Measurements from ENCODE around the gene ENDOU.

The ENDOU gene

DNA sequence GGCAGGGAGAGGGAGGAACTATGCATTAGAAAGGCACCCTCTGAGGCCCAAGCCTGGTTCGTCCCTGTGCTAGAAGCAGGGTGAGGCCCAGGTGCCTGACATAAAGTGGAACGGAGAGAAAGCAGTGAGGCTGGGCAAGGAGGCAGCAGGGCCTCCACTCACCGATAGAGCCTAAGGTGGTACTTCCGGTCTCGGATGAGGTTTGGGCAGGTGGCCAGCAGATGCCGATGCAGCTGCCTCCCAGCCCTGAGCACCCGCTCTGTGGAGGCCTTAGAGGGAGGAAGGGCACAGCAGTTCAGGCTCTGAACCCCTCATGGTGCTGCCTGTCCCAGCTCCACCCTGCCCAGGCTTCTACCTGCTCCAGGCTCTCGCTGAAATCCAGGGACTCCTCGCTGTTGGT, 26.3 kb upstream of the ENDOU start:
- DNase-seq (ENCODE audit: insufficient read length, low spot score), result no peak
- no peak for TF ChIP-seq POLR2A (IDR thresholded peaks at IDR 0.05; ENCODE audit: low read depth, low read length)
- TF ChIP-seq SPI1 (IDR thresholded peaks at IDR 0.05; ENCODE audit: low read depth, low read length), result no peak
- no peak for TF ChIP-seq POLR2AphosphoS5 (IDR thresholded peaks at IDR 0.05; ENCODE audit: low read depth, low read length)
- TF ChIP-seq PAX5 (IDR thresholded peaks at IDR 0.05; ENCODE audit: insufficient read depth, low read length, severe bottlenecking), result no peak
- TF ChIP-seq POU2F2 (IDR thresholded peaks at IDR 0.05; ENCODE audit: low read depth, low read length), result no peak
- TF ChIP-seq TAF1 (IDR thresholded peaks at IDR 0.05; ENCODE audit: low read depth, low read length), result no peak
- FAIRE-seq, result no peak

DNA sequence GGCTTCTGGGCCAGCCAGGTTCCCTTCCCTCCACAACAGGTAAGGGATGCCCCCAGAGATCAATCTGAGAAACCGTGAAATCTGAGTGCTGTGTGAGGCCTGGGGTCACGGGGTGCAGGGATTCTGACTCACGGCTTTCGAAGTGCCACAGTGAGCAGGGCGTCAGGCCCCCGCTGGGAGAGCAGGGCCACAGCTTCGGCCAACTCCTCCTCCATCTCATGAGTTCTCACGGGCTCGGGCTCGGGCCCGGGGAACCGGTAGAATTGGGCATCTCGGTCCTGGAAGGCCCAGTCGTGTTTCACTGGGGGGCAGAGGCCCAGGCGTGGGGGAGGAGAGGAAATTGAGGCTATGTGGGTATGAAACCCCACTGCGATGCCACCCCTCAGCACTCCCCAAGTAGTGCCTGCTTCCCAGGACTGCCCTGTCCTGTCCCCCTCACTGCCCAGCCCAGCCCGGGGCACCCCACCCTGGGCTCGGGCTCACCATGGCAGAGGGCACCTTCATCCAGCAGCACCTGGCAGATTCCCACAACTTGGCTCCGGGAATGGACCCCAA, 25.7 kb upstream of the ENDOU start:
- FAIRE-seq, result no peak
- no peak for DNase-seq (ENCODE audit: insufficient read length, low spot score)
- TF ChIP-seq PAX5 (IDR thresholded peaks at IDR 0.05; ENCODE audit: insufficient read depth, low read length, severe bottlenecking), result no peak
- TF ChIP-seq POLR2AphosphoS5 (IDR thresholded peaks at IDR 0.05; ENCODE audit: low read depth, low read length), result no peak
- no peak for TF ChIP-seq POLR2A (IDR thresholded peaks at IDR 0.05; ENCODE audit: low read depth, low read length)
- TF ChIP-seq TAF1 (IDR thresholded peaks at IDR 0.05; ENCODE audit: low read depth, low read length), result no peak
- no peak for TF ChIP-seq SPI1 (IDR thresholded peaks at IDR 0.05; ENCODE audit: low read depth, low read length)
- TF ChIP-seq POU2F2 (IDR thresholded peaks at IDR 0.05; ENCODE audit: low read depth, low read length), result no peak

DNA sequence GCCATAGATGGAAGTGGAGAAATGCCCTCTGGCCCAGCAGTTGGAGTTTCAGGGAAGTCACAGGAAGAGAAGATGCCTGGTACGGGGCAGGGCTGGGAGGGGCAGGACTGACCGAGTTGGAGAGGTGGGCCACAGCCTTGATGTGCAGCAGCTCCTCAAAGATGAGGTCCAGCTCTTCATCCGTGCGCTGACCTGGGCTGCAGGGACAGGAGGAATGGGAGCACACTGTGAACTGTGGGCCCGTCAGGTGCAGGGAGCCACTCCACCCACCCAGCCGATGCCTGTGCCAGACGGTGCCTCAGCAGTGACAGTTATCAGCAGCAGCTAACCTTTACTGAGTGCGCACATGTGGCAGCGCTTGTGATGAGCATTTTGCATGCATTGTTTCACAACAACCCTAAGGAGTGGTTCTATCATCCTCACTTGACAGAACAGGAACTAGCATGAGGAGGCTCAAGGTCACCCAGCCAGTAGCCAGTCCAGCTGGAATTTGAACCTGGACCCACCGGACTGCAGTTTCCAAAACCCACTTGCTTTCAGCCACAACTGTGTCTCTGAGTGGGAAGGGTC, 25.0 kb upstream of the ENDOU start:
- TF ChIP-seq PAX5 (IDR thresholded peaks at IDR 0.05; ENCODE audit: insufficient read depth, low read length, severe bottlenecking) (no peak), POU2F2 (IDR thresholded peaks at IDR 0.05; ENCODE audit: low read depth, low read length) (no peak), POLR2AphosphoS5 (IDR thresholded peaks at IDR 0.05; ENCODE audit: low read depth, low read length) (no peak), TAF1 (IDR thresholded peaks at IDR 0.05; ENCODE audit: low read depth, low read length) (no peak), POLR2A (IDR thresholded peaks at IDR 0.05; ENCODE audit: low read depth, low read length) (no peak), SPI1 (IDR thresholded peaks at IDR 0.05; ENCODE audit: low read depth, low read length) (no peak)
- DNase-seq (ENCODE audit: insufficient read length, low spot score), result no peak
- FAIRE-seq, result no peak

DNA sequence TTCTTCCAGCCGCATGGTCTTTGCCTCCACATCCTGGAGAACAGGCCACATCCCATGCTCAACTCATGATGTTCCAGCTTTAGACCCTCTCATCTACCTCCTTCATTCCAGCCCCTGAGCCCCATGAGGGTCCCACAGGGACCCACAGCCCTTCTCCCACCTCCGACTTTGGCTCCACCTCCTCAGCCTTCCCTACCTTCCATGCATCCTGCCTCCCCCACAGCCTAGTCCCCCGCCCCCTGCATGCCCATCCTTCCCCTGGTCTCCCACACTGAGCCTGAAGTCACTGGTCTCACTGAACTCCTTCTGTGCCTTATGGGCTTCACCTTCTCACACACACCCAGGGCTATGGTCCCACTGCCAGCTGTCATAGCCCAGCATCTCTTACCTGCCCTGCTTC, 23.6 kb upstream of the ENDOU start:
- DNase-seq (ENCODE audit: insufficient read length, low spot score) (no peak), FAIRE-seq (no peak)
- TF ChIP-seq TAF1 (IDR thresholded peaks at IDR 0.05; ENCODE audit: low read depth, low read length) (no peak), SPI1 (IDR thresholded peaks at IDR 0.05; ENCODE audit: low read depth, low read length) (no peak), POU2F2 (IDR thresholded peaks at IDR 0.05; ENCODE audit: low read depth, low read length) (no peak), PAX5 (IDR thresholded peaks at IDR 0.05; ENCODE audit: insufficient read depth, low read length, severe bottlenecking) (no peak), POLR2AphosphoS5 (IDR thresholded peaks at IDR 0.05; ENCODE audit: low read depth, low read length) (no peak), POLR2A (IDR thresholded peaks at IDR 0.05; ENCODE audit: low read depth, low read length) (no peak)

DNA sequence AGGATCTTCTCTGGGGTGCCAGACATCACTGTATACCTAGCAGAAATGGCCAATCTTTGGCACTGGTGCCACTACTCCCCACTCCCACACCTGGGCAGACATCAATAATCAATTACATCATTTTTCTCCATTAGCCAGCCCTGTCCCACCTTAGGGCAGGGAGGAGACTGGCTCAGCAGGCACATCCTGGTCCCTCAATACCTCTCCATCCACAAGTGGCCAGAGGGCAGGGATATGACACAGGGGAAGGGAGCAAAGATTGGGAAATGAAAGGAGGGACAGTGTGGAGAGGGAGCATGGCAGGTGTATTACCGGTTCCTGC, 23.2 kb upstream of the ENDOU start:
- no peak for FAIRE-seq
- no peak for DNase-seq (ENCODE audit: insufficient read length, low spot score)
- TF ChIP-seq POLR2A (IDR thresholded peaks at IDR 0.05; ENCODE audit: low read depth, low read length) (no peak), SPI1 (IDR thresholded peaks at IDR 0.05; ENCODE audit: low read depth, low read length) (no peak), PAX5 (IDR thresholded peaks at IDR 0.05; ENCODE audit: insufficient read depth, low read length, severe bottlenecking) (no peak), TAF1 (IDR thresholded peaks at IDR 0.05; ENCODE audit: low read depth, low read length) (no peak), POU2F2 (IDR thresholded peaks at IDR 0.05; ENCODE audit: low read depth, low read length) (no peak), POLR2AphosphoS5 (IDR thresholded peaks at IDR 0.05; ENCODE audit: low read depth, low read length) (no peak)

DNA sequence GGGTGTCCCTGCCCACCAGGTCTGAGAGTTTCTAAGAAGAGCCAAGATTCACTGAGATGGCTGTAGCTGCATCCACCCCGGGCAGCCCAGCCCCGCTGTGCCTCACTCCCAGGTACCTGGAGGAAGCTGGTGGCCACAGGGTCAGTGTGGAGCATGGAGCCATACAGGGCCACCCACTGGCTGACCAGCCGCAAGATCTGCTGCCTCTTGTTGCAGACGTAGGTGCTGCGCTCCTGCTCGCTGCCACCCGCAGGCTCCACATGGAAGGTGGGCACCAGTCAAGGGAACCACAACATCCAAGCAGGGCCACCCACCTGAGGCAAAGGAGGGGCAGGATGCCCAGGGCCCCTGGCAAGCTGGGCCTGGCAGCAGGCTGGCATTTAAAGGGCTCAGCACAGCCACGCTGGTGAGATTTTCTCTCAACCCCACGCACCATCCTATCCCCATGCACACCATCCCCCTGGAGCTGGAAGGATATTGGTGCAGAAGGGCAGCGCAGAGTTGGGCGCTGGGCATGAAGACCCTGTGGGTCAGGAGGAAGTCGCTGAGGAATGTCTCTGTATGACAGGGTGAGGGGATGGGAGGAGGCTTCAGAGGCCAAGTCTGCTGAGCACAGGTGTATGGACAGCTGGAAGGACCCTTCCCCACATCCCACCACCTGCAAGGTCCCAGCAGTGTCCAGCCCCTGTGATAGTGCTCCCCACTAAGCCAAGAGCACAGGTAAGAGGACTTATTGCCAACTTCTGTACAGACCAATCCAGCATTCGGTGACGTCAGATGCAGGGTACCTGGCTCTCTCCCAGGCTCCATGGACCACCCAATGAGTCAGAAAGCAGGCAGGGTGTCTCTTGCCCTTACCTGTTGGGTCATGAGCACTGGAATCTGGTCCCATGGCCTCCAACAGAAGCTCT, 22.6 kb upstream of the ENDOU start:
- DNase-seq (ENCODE audit: insufficient read length, low spot score), result no peak
- no peak for FAIRE-seq
- no peak for TF ChIP-seq POLR2A (IDR thresholded peaks at IDR 0.05; ENCODE audit: low read depth, low read length)

DNA sequence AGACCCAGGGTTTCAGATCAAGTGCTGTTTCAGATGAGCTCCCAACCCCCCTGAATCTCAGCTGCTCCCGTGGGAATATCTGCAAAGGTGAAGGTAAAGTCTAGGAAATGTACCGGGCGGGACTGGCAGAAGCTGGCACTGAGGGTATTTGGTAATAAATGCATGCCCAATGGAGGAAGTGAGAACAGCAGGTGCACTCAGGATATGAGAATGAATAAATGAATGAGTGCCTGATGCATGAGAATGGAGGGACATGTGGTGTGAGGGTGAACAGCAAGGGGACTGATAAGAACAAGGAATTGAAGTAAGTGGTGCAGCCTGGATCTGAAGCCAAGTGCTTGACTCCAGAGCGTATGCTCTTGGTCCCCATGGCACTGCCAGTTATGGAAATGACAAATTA, 21.8 kb upstream of the ENDOU start:
- peak; percentile 81 for FAIRE-seq
- no peak for DNase-seq (ENCODE audit: insufficient read length, low spot score)
- no peak for TF ChIP-seq TAF1 (IDR thresholded peaks at IDR 0.05; ENCODE audit: low read depth, low read length)
- peak; percentile 77 for TF ChIP-seq SPI1 (IDR thresholded peaks at IDR 0.05; ENCODE audit: low read depth, low read length)

DNA sequence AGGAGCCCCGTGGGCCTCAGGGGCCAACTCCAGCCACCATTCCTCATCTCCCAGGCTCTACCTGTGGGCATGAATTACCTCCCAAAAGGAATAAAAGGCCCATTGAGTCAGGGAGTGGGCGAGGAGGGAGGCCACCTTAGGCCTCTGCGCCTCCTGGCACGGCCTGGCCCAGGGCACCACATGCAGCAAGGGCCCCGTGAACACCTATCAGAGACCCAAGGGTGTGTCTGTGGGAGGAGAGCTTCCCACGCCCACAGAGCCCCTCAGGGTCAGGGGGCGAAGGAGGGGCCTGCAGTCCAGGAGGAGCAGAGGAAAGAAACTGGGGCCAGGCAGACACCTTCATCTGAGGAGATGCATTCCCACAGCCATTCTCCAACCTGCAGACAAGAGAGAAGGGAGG, 21.2 kb upstream of the ENDOU start:
- FAIRE-seq (no peak), DNase-seq (ENCODE audit: insufficient read length, low spot score) (no peak)
- no peak for TF ChIP-seq POU2F2 (IDR thresholded peaks at IDR 0.05; ENCODE audit: low read depth, low read length)
- no peak for TF ChIP-seq SPI1 (IDR thresholded peaks at IDR 0.05; ENCODE audit: low read depth, low read length)
- TF ChIP-seq POLR2AphosphoS5 (IDR thresholded peaks at IDR 0.05; ENCODE audit: low read depth, low read length), result no peak
- TF ChIP-seq TAF1 (IDR thresholded peaks at IDR 0.05; ENCODE audit: low read depth, low read length), result no peak
- no peak for TF ChIP-seq POLR2A (IDR thresholded peaks at IDR 0.05; ENCODE audit: low read depth, low read length)
- no peak for TF ChIP-seq PAX5 (IDR thresholded peaks at IDR 0.05; ENCODE audit: insufficient read depth, low read length, severe bottlenecking)

DNA sequence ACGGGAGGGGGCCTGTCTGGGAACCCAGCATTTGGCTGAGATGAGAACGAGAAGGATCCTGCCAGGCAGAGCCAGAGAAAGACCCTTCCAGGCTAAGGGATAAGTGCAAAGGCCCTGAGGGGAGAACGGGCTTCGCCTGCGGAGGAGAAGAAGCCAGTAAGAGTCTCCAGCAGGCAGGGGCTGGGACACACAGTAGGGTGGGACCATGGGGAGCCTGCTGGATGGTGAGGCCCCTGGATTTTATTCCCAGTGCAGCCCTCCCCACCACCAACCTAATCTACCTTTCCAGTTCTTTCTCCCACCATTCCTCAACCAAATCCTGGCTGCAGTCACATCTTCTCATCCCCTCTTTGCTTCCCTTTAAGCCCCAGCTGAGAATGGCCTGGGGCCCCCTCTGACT, 20.8 kb upstream of the ENDOU start:
- FAIRE-seq, result no peak
- no peak for TF ChIP-seq POLR2A (IDR thresholded peaks at IDR 0.05; ENCODE audit: low read depth, low read length)
- no peak for TF ChIP-seq PAX5 (IDR thresholded peaks at IDR 0.05; ENCODE audit: insufficient read depth, low read length, severe bottlenecking)
- no peak for TF ChIP-seq TAF1 (IDR thresholded peaks at IDR 0.05; ENCODE audit: low read depth, low read length)
- TF ChIP-seq SPI1 (IDR thresholded peaks at IDR 0.05; ENCODE audit: low read depth, low read length), result no peak
- no peak for TF ChIP-seq POLR2AphosphoS5 (IDR thresholded peaks at IDR 0.05; ENCODE audit: low read depth, low read length)
- no peak for TF ChIP-seq POU2F2 (IDR thresholded peaks at IDR 0.05; ENCODE audit: low read depth, low read length)
- no peak for DNase-seq (ENCODE audit: insufficient read length, low spot score)

Measured in GM12891 (cell line).